ENCODE data around the gene MAPK12.

- TF ChIP-seq CTCF (IDR thresholded peaks at IDR 0.05): no peak
- TF ChIP-seq POLR2A (IDR thresholded peaks at IDR 0.05): no peak
These were observed 58.2 kb downstream of the MAPK12 start for GRCh38 chr22:50203288-50203687.

All from thyroid gland (tissue), 4 donors.